GM12891 (cell line): ENCODE measurements around the gene ODAD3.

Experiments
- PAX5 ChIP-seq: IDR thresholded peaks from 2 replicates; pipeline ENCODE4 v1.6.1; 2011; ENCODE audit warnings: low read length, moderate library complexity, mild to moderate bottlenecking; ENCODE audit not compliant: insufficient read depth, severe bottlenecking
- POLR2A ChIP-seq: IDR thresholded peaks from 2 replicates; pipeline ENCODE4 v1.6.1; 2011; ENCODE audit warnings: low read depth, low read length, control low read depth
- POLR2AphosphoS5 ChIP-seq: IDR thresholded peaks from 2 replicates; pipeline ENCODE4 v1.6.1; 2011; ENCODE audit warnings: low read depth, low read length, control low read depth
- TAF1 ChIP-seq: IDR thresholded peaks from 2 replicates; pipeline ENCODE4 v1.6.1; 2011; ENCODE audit warnings: low read depth, low read length, control low read depth

GRCh38 chr19:11473725-11474124 is 38.8 kb upstream of the ODAD3 start:
- TF ChIP-seq POLR2AphosphoS5 (no peak), POLR2A (no peak), TAF1 (no peak), PAX5 (no peak)
